NCI-H446 (cell line): ENCODE results near the gene SUGCT.
"Not testable (repeated sequence)": the region's sequence is repeated elsewhere in the genome, so short reads cannot be mapped to it uniquely, and the experiment has no call there.

ENCODE experiments used
- DNase-seq, 2 experiments: peaks; one replicate each; lab custom pipeline; 2025; lab: John Stamatoyannopoulos, UW

SUGCT gene

DNA sequence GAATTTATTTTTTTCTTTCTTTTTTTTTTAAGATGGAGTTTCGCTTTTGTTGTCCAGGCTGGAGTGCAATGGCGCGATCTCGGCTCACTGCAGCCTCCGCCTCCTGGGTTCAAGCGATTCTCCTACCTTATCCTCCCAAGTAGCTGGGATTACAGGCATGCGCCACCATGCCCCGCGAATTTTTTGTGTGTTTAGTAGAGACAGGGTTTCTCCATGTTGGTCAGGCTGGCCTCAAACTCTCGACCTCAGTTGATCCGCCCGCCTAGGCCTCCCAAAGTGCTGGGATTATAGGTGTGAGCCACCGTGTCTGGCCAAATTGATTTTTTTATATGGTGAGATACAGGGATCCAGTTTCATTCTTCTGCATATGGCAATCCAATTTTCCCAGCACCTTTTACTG, 5.1 kb downstream of the SUGCT start:
- DNase-seq: not testable (repeated sequence)

GRCh38 chr7:40141916-40142315, 7.1 kb downstream of the SUGCT start:
- DNase-seq: not testable (repeated sequence)

DNA sequence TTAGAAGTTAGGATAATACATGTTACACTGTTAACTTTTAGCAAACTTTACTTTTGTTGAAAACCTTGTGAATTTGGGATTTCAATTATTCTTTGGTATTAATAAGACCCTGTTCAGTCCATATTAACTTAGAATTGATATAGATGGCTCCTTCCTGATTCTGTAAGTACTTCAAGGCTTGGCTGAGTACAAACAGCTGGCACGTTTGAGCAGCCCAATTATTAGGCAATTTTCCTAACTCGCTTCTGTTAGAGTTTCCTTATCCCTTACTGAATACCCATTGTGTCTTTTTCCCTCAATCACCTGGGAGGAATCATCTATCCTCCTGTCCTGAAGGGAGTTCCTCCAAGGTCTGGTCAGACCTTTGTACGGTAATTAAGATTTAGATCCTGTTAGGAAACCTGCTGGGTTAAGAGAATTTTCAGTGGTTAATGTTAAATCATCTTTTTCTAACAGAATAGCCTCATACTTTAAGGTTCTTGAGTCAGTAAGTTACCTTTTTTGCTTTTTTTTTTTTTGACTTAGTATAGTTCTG, 10.9 kb downstream of the SUGCT start:
- not testable (repeated sequence) for DNase-seq

DNA sequence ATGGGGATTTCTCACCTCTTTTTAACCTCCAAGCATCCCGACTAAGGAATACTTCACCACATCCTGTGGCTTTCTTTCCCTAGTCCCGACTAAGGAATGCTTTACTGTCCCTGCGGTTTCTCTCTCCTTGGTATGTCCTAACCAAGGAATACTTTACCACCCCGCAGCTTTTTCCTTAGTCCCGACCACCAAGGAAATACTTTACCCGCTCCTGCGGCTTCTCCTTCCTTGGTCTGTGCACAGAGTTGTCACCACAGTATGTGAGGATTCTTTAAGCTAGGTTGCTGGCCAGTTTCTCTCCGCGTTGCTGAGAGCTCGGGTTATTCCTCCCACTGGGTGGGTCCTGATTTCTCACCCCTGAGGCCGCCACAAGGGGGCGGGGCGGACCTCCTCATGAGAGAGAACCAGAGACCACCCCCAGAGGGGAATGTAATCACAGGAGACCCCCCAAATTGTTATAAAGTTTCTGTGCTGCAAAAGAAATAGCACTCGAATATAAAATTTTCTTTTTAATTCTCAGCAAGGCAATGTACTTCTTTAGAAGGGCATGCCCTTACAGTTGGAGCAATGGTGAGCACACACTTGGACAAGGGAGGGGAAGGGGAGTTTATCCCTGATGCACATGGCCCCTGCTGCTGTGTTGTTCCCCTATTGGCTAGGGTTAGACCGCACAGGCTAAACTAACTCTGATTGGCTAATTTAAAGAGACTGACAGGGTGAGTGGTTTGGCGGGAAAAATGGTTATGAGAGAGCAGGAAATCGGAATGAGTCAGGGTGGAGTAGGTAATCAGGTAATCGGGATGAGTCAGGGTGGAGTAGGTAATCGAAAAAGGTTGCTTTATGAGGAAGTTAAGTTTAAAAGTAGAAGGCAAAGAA, 12.8 kb downstream of the SUGCT start:
- no peak for DNase-seq

DNA sequence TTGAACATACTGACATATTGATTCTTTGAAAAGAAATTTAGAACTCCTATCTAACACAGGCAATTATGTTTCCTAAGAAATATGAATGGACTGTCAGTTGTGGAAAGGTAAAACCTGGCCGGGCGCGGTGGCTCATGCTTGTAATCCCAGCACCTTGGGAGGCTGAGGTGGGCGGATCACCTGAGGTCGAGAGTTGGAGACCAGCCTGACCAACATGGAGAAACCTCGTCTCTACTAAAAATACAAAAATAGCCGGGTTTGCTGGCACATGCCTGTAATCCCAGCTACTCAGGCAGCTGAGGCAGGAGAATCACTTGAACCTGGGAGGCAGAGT, 13.4 kb downstream of the SUGCT start:
- not testable (repeated sequence) for DNase-seq

- DNase-seq: no peak
These were observed 13.9 kb downstream of the SUGCT start for GRCh38 chr7:40148671-40149070.

DNA sequence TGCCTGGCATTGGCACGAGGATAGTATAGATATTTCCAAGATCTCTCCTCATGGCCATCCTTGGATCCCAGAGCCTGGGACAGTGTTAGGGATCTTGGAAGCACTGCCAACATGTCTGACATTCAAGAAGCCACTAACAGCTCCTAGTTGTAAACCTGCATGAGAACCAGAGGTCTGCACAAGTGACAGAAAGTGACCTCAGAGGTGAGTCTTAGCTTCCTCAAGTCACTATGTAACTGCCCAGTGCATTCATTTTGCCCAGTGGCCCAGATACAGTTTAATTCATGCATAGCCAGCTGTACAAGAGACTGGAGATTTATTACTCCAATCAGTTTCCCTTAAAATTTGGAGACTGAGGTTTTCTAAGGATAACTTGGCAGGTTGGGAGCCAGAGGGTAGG, 16.7 kb downstream of the SUGCT start:
- DNase-seq: no peak

DNA sequence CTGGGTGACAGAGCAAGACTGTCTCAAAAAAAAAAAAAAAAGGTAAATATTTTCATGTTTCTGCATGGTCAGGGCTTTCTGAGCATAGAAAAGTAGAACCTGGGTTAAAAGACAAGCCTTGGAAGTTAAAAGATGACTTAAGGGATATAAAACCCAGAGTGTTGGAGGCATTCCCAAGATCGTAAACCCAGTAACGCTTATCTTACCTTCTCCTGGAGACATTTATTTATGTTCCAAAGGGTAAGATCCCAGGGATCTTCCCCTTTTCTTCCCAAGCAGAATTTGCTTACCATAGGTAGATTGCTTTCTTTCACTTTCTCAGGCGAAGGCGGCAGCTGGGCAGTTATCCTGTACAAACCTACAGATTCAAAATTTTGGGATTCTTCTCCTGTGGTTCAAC, 22.2 kb downstream of the SUGCT start:
- DNase-seq: no peak

- DNase-seq: no peak
These were observed 27.7 kb downstream of the SUGCT start for GRCh38 chr7:40162516-40162915.

- DNase-seq: peak; percentile 46 to 72
These were observed 30.4 kb downstream of the SUGCT start for GRCh38 chr7:40165216-40165615.

- DNase-seq: no peak
These were observed 32.5 kb downstream of the SUGCT start for GRCh38 chr7:40167291-40167690.

GRCh38 chr7:40168266-40168665, 33.5 kb downstream of the SUGCT start:
- DNase-seq: not testable (repeated sequence)

DNA sequence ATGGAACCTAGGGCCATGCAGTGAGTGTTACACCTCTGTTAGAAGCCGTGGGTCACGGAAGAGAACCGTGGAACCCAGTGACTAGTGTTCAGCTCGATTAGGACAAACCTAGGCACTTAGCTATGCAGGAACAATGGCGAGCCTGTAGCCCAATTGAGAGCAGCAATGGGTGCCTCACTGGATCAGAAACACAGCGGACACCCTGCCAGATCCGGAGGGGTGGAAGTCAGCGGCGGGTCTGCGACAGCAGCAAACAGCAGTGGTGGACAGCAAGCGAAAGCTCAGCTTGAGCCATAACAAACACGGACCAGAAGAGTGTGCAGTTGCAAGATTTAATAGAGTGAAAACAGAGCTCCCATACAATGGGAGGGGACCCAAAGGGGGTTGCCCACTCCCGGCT, 38.3 kb downstream of the SUGCT start:
- DNase-seq: not testable (repeated sequence)

- not testable (repeated sequence) for DNase-seq
These were observed 40.5 kb downstream of the SUGCT start for GRCh38 chr7:40175256-40175655.

- no peak for DNase-seq
These were observed 41.1 kb downstream of the SUGCT start for GRCh38 chr7:40175725-40176510.

DNA sequence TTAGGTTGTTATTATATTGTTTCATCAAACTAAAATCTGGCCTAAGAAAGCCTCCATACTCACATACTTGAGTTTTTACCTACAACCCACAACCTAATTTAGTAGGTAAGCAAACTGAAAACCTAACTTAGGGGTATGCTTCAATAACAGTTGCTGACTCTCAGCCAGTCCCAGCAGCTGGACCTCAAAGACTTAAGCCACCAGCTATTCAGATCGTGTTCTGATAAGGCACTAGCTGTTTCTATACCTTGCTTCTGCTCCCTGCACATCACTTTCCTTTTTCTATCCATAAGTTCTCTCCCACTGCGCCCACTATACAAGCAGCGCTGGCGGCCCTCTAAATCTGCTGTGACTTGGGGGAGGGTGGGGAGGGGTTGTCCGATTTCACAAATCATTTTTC, 42.3 kb downstream of the SUGCT start:
- no peak for DNase-seq

- no peak for DNase-seq
These were observed 47.6 kb downstream of the SUGCT start for GRCh38 chr7:40182452-40182851.

- DNase-seq: no peak
These were observed 51.8 kb downstream of the SUGCT start for GRCh38 chr7:40186586-40186985.

DNA sequence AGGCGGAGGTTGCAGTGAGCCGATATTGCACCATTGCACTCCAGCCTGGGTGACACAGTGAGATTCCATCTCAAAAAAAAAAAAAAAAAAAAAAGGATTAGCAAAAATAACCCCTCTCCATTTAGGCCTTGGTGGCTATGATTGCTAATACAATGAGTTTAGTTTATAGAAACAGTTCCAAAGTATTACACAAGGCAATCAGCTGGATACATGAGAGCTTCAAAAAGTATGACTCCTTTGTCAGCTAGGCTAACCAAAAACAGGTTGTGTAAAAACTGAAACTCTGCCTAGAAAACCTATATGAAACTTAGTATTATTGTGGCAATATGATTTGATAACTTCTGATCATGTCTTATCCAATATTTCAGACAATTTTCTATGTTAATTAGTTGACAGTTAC, 57.2 kb downstream of the SUGCT start:
- no peak for DNase-seq

- no peak for DNase-seq
These were observed 59.9 kb downstream of the SUGCT start for GRCh38 chr7:40194745-40195144.

DNA sequence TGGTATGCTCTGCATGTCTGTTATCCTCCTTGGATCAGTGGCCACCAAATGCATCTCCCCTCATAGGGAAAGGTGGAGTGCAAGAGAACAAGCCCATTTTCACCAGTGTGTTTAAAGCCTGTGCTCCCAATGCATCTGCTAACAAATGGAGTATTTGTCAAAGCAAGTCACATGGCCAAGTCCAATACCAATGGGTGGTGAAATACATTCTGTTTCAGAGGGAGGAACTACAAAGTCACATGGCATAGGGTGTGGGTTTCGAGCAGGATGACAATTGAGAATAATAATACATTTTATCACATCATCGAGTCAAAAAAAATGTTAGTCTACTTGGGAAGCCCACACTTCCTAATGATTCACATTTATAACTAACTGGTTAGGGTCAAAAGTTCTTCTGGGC, 62.7 kb downstream of the SUGCT start:
- no peak for DNase-seq

GRCh38 chr7:40199076-40199802, 64.4 kb downstream of the SUGCT start:
- DNase-seq: no peak
